Fibroblast of skin of right biceps (primary cell): ENCODE measurements around the gene C20orf202.

Source experiments
- DNase-seq: peaks from one replicate; pipeline ENCODE4 v3.0.0-alpha.2; 2013

C20orf202 gene

DNA sequence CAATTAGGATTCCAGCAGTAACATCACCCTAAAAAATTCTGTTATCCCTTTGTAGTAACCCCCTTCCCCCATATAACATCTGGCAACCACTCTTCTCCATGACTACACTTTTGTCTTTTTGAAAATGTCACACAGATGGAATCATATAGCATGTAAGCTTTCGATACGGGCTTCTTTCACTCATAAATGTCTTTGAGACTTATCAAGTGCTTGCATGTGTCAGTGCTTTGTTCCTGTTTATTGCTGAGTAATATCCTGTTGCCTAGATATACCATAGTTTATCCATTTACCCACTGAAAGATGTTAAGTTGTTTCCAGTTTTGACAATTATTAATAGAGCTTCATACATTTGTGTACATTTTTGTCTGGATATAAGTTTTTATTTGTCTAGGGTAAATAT, 52.4 kb downstream of the C20orf202 start:
- DNase-seq = no peak
